ENCODE results near the gene IFI27L1. TPM values are rescaled to one million over a fixed set of nuclear protein-coding genes. Genes with fewer than 3 reads are reported as not detected.
A peak's percentile ranks its signal among the peaks of the same experiment; 100 is the strongest.
"Not testable (repeated sequence)": the region's sequence is repeated elsewhere in the genome, so short reads cannot be mapped to it uniquely, and the experiment has no call there.

IFI27L1 gene
- total RNA-seq, 1 donor from 2014 or later, result 19.6 TPM

- DNase-seq (ENCODE audit: low spot score), result peak; percentile 64
Observed at GRCh38 chr14:94047581-94047980, 33.5 kb upstream of the IFI27L1 start.

DNA sequence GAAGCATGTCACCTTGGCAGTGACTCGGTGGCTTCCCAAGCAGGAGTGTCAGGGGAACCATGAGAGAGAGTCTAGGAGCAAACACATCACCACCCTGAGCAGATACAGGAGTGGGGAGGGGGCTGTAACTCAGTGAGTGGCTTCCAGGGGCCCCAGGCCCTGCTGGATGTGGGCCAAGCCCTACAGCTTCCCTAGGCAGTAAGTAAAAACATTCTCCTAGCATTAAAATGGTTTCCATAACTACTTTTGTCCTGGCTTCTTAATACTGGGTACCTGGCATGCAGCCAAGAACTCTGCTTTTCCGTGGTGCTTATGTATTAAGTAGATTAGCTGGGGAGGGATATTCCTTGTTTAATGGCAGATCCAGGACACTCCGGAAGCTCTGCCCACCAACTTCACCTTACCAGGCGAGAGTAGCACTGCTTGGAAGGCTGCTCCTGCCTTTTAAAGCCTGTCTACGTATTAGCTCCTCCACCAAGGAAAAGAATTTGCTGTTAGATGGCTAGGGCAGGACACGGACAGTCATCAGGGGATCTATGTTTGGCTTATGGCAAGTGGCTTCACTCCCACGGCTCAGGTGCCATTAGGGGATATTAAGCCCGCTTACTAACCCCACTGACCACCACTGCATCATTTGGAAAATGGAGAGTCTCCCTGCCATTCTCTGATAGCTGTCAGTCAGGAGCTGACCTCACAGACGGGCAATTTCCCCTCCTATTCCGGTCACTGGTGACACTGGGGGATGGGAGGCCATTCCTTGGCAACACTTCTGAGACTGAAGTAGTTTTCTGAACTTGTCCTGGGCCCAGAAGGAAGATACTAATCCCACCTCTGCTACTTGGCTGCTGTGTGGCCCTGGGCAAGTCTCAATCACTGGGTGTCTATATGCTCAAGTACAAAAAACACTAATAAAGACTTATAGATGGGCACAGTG lies 32.2 kb upstream of the IFI27L1 start:
- DNase-seq (ENCODE audit: low spot score), result peak; percentile 64

DNA sequence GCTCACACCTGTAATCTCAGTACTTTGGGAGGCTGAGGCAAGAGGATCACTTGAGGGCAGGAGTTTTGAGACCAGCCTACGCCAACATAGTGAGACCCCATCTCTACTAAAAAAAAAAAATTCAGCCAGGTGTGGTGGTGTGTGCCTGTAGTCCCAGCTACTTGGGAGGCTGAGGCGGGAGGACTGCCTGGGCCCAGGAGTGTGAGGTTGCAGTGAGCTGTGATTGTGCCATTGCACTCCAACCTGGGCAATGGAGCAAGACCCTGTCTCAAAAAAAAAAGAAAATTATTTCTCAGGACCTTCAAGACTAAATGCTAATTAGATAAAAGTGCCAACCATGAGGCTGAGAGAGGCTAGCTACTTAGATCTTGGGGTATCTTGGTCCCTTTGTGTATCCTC lies 31.5 kb upstream of the IFI27L1 start:
- no peak for DNase-seq (ENCODE audit: low spot score)

GRCh38 chr14:94050231-94050880 lies 30.8 kb upstream of the IFI27L1 start:
- DNase-seq (ENCODE audit: low spot score), result peak; percentile 53

DNA sequence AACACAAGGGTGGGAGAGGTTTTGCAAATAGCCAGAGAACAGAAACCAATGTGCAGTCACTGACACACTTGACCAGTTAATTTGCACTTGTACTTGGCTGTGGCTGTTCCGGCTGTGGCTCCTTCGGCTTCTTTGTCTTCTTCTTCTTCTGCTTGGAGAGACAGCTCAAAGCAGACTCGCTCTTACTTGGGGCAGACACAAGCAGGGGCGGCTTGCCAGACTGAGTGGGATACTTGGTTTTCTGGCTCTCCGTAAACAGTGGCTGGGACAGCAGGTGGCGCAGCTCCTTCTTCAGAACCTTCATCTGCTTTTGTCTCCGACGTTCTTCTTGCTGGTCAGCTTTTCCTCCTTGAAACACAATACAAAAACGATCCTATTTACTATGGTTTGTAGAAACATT lies 30.0 kb upstream of the IFI27L1 start:
- DNase-seq (ENCODE audit: low spot score), result peak; percentile 65

DNA sequence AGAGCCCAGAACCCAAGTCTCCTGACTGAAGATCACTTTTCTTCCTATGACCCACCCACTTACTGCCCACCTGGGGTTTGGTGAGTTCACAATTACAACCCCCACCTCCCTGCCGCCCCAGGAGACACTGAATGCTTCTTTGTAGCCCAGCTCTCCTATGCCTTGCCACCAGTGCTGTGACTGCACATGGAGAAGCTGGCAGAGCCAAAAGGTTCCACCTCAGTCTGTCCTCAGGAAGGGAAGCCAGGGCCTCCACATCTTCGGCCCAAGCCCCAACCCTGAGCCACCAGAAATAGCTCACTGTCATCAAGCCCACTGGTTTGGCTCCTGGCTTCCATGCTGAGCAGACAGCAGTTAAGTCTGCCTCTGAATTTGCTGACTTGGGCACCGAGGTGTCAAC lies 29.3 kb upstream of the IFI27L1 start:
- DNase-seq (ENCODE audit: low spot score), result peak; percentile 62

GRCh38 chr14:94052199-94052598 lies 28.9 kb upstream of the IFI27L1 start:
- DNase-seq (ENCODE audit: low spot score), result no peak

DNA sequence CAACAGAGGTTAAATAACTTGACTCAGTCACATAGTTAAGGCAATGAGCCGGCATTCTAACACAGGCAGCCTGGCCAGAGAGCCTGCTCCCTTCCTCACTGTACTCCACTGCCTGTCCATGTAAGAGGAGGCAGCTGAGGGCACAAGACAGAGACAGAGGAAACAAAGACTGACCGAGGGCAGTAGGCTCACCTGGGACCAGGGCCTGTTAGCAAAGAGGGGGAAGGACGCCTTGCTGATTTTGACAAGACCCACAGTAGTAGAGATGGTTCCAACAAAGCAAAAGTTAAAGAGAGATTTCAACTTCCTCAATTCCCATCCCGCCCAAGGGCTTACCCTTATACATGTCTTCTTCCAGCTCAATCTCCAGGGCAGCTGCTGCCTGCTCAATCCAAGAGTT lies 28.4 kb upstream of the IFI27L1 start:
- DNase-seq (ENCODE audit: low spot score), result peak; percentile 39

DNA sequence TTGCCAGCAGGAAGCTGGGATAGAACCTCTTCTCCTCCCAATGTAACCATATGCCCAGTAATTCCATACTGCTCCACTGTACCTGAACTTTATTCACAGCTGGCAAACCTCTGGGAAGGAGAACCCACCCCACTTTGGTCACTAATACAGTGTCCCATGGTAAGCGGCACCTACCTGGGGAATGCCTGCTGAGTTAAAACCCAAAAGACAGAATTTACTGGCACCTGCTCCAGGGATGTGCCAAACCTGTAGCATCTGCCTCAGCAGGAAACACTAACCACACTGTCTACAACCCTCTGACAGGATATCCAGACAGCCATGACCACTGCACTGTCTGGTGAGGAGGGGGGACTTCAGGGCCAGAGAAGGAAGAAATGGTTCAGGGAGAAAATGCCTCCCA lies 26.7 kb upstream of the IFI27L1 start:
- DNase-seq (ENCODE audit: low spot score), result no peak

GRCh38 chr14:94054936-94055335 lies 26.2 kb upstream of the IFI27L1 start:
- no peak for DNase-seq (ENCODE audit: low spot score)

GRCh38 chr14:94056579-94057308 lies 24.4 kb upstream of the IFI27L1 start:
- DNase-seq (ENCODE audit: low spot score), result no peak

- no peak for DNase-seq (ENCODE audit: low spot score)
Observed at GRCh38 chr14:94058128-94058673, 22.9 kb upstream of the IFI27L1 start.

DNA sequence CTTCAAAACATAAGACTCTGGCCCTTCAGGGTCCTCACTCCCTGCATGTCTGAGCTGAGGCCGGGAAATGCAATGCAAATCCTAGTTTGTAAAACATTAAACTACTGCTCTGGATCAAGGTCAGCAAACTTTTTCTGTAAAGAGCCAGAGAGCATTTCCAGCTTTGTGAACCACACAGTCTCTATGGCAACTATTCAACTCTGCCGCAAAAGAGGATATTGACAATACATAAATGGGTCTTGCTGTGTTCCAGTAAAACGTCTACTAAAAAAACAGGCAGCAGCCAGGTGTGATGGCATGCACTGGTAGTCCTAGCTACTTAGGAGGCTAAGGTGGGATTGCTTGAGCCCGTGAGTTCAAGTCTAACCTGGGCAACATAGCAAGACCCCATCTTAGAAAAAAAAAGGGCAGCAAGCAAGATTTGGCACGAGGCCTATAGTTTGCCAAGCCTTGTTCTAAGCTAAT lies 22.4 kb upstream of the IFI27L1 start:
- DNase-seq (ENCODE audit: low spot score), result no peak

DNA sequence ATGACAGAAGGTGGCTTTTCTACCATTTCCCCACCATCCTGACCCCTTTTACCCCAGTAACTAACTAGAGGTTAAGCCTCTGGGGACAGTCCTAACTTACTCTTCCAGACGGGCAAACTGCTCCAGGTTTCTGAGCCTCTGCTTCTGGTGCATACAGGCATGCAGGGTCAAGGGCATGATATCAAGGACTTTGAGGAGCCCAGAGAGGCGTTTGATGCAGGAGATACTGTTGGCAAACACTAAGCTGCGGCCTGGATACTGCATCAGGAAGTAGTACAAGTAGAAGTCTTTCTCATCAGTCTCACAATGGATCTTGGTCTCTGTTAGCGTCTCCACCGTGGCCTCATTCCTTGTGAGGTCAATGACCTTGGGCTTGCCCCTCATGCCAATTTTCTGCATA lies 21.1 kb upstream of the IFI27L1 start:
- DNase-seq (ENCODE audit: low spot score), result no peak

DNA sequence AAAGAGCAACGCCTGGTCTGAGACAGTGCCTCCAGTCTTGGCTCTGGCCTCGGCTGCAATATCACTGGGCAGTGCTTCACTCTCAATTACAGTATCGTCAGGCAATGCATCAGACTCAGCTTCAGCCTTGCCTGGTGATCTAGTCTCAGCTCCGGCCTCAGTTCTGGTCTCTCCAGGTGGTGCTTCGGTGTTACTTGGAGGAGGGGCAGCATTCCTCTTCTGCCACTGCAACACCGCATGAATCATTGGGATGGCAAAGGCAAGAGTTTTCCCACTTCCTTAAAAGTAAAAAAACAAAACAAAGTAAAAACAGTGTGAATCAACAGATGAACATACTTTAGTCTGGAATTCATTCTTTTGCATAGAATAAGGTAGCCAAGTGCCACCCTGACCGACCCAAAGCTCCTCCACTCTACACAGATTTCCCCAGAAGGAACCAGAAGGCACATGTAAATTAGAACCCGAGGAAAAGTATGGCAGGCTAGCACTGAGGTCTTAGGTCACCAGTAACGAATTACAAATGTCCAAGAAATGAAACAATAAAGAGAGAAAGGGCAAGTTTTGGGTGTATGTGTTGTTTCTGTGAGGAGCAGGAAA lies 18.7 kb upstream of the IFI27L1 start:
- DNase-seq (ENCODE audit: low spot score), result no peak

GRCh38 chr14:94066089-94066676 lies 14.9 kb upstream of the IFI27L1 start:
- DNase-seq (ENCODE audit: low spot score), result no peak

- not testable (repeated sequence) for DNase-seq (ENCODE audit: low spot score)
Observed at GRCh38 chr14:94072076-94072475, 9.0 kb upstream of the IFI27L1 start.

DNA sequence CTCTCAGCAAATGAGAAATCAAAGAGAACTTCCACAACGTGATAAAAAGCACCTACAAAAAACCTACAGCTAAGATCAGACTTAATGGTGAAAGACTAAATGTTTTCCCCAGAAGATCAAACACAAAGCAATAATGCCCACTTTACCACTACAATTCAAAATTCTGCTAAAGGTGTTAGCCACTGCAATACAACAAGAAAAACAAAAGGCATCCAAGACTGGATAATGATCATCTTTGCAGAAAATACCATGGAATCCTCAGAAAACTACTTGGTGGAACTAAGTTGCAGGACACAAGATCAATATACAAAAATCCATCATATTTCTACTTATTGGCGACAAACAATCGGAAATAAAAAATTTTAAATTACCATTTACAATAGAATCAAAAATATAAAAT lies 6.6 kb upstream of the IFI27L1 start:
- DNase-seq (ENCODE audit: low spot score), result no peak

DNA sequence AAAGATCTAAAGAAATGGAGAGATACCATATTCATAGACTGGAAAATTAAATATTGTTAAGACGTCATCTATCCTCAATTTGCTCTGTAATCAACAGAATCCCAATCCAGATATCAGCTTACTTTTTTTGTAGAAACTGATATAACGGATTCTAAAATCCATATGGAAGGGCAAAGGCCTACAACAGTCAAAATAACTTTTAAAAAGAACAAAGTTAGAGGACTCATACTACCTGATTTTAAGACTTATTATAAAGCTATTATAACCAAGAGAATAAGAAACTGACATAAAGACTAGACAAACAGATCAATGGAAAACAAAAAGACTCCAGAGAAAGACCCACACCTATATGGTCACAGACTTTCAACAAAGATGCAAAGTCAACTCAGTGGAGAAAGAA lies 6.1 kb upstream of the IFI27L1 start:
- no peak for DNase-seq (ENCODE audit: low spot score)

GRCh38 chr14:94077111-94077821 lies 3.8 kb upstream of the IFI27L1 start:
- DNase-seq (ENCODE audit: low spot score), result no peak

Measured in mesenteric fat pad (tissue), 1 donor.